HepG2 (cell line): Measurements from ENCODE around the gene S100A10. TPM values are rescaled to one million over a fixed set of nuclear protein-coding genes. Genes with fewer than 3 reads are reported as not detected.

ENCODE experiments used
- ATAC-seq: fragments of 200-7000 bp; cut with Tn5 transposase; 3 replicates; pipeline ENCODE4 v1.9.1; 2020; ENCODE audit warnings: mild to moderate bottlenecking, moderate library complexity
- BruUV-seq: library from RNA; stranded (reverse); fragments of 400-500 nt; replicated peaks from 2 replicates; lab custom pipeline; 2021; lab: Mats Ljungman, UMichigan
- CTCF ChIA-PET: fragments of 300-600 bp; formaldehyde crosslinking; extraction: SDS; loops from one replicate; lab custom pipeline; 2021; ENCODE audit warnings: low total read pairs, inconsistent platforms, low intra/inter-chr PET ratio; lab: Yijun Ruan, JAX
- POLR2A ChIA-PET: fragments of 350-600 bp; sonication (Branson Sonifier 250); formaldehyde crosslinking; loops from one replicate; lab custom pipeline; 2020; ENCODE audit warnings: antibody characterized with exemption, inconsistent platforms; lab: Yijun Ruan, JAX
- DNase-seq: peaks from one replicate; pipeline ENCODE4 v3.0.0-alpha.2; 2015; ENCODE audit warnings: low spot score
- FAIRE-seq: peaks from 3 replicates; lab custom pipeline; 2011; peaks lifted over from hg19 to GRCh38; lab: Jason Lieb, UNC
- H2AFZ ChIP-seq: one replicate; pipeline ENCODE4 v1.6.1; 2011; ENCODE audit warnings: low read length, inconsistent platforms
- H3K27ac ChIP-seq: fragments of 300-600 bp; 3 replicates; pipeline ENCODE4 v1.8.0; 2011; ENCODE audit warnings: mixed run types, mild to moderate bottlenecking, mixed read lengths, low read length, inconsistent platforms; ENCODE audit not compliant: insufficient read depth; ENCODE audit errors: extremely low read length
- H3K27me3 ChIP-seq, 2 experiments: fragments of 200-600 bp in 1 of 2; 2 replicates in 1 of 2; 3 replicates in 1 of 2; pipeline versions ENCODE4 v1.6.0 to v1.8.0; 2011; ENCODE audit warnings: low read length in 2 of 2, mild to moderate bottlenecking in 2 of 2, moderate library complexity in 2 of 2, inconsistent platforms in 1 of 2; ENCODE audit not compliant: insufficient read depth in 2 of 2, control insufficient read depth in 1 of 2
- H3K36me3 ChIP-seq, 2 experiments: fragments of 200-600 bp in 1 of 2; replicated peaks in 1 of 2; 2 replicates in 1 of 2; 3 replicates in 1 of 2; pipeline versions ENCODE4 v1.5.1 to v1.8.0; 2011; ENCODE audit warnings: low read length in 2 of 2, inconsistent platforms in 1 of 2; ENCODE audit not compliant: insufficient read depth in 2 of 2, control insufficient read depth in 1 of 2
- H3K4me1 ChIP-seq: 2 replicates; pipeline ENCODE4 v1.5.1; 2012; ENCODE audit warnings: low read length, inconsistent platforms; ENCODE audit not compliant: insufficient read depth
- H3K4me2 ChIP-seq: 2 replicates; pipeline ENCODE4 v1.6.0; 2011; ENCODE audit warnings: low read depth, low read length, inconsistent platforms
- H3K4me3 ChIP-seq, 3 experiments: fragments of 200-600 bp in 1 of 3; sonication (generic), shearing (Covaris generic) in 1 of 3; replicated peaks in 1 of 3; 2 replicates each; pipeline ENCODE4 v1.5.1; 2011 to 2016; ENCODE audit warnings: low read length in 3 of 3, inconsistent platforms in 2 of 3, low read depth in 2 of 3, mild to moderate bottlenecking in 2 of 3, control low read depth in 1 of 3, mixed read lengths in 1 of 3; ENCODE audit not compliant: insufficient read depth in 1 of 3
- H3K79me2 ChIP-seq: one replicate; pipeline ENCODE4 v1.6.1; 2011; ENCODE audit warnings: low read length, inconsistent platforms; ENCODE audit not compliant: insufficient read depth
- H3K9ac ChIP-seq: 2 replicates; pipeline ENCODE4 v1.6.0; 2011; ENCODE audit warnings: mild to moderate bottlenecking, low read depth, low read length, inconsistent platforms; ENCODE audit not compliant: insufficient read depth
- H3K9me3 ChIP-seq: 2 replicates; pipeline ENCODE4 v1.5.1; 2012; ENCODE audit warnings: mild to moderate bottlenecking, low read length
- H4K20me1 ChIP-seq: 2 replicates; pipeline ENCODE4 v1.6.0; 2011; ENCODE audit warnings: inconsistent platforms, mild to moderate bottlenecking, low read length, moderate library complexity; ENCODE audit not compliant: insufficient read depth
- ATRX ChIP-seq: sonication (generic); formaldehyde crosslinking; IDR thresholded peaks from 2 replicates; pipeline ENCODE4 v1.4.0; 2020; ENCODE audit warnings: missing genetic modification reagents, borderline replicate concordance
- BHLHE40 ChIP-seq: IDR thresholded peaks from 2 replicates; pipeline ENCODE4 v1.6.1; 2011; ENCODE audit warnings: low read length, improper control_type of control experiment
- CEBPB ChIP-seq: IDR thresholded peaks from 2 replicates; pipeline ENCODE4 v1.6.1; 2011; ENCODE audit warnings: low read depth, low read length, improper control_type of control experiment, borderline replicate concordance
- CHCHD3 ChIP-seq: sonication (generic); formaldehyde crosslinking; IDR thresholded peaks from 2 replicates; pipeline ENCODE4 v1.8.0; 2022; ENCODE audit warnings: mild to moderate bottlenecking, missing genetic modification reagents, moderate library complexity
- FOXA3 ChIP-seq: IDR thresholded peaks from 2 replicates; pipeline ENCODE4 v1.6.1; 2016; ENCODE audit warnings: missing genetic modification reagents, missing compliant biosample characterization
- FOXK2 ChIP-seq: fragments of 450-650 bp; IDR thresholded peaks from 2 replicates; pipeline ENCODE4 v1.6.1; 2016
- FOXM1 ChIP-seq: sonication (generic); formaldehyde crosslinking; IDR thresholded peaks from 2 replicates; pipeline ENCODE4 v1.5.0; 2020; ENCODE audit warnings: missing genetic modification reagents
- MTA1 ChIP-seq: sonication (generic); formaldehyde crosslinking; IDR thresholded peaks from 2 replicates; pipeline ENCODE4 v1.4.0; 2020; ENCODE audit warnings: missing genetic modification reagents, mild to moderate bottlenecking, borderline replicate concordance
- NFRKB ChIP-seq: fragments of 450-650 bp; IDR thresholded peaks from 2 replicates; pipeline ENCODE4 v1.6.1; 2017
- RARA ChIP-seq: IDR thresholded peaks from 2 replicates; pipeline ENCODE4 v1.6.1; 2016; ENCODE audit warnings: missing genetic modification reagents, missing compliant biosample characterization
- REPIN1 ChIP-seq: sonication (generic); formaldehyde crosslinking; IDR thresholded peaks from 2 replicates; pipeline ENCODE4 v1.8.0; 2022; ENCODE audit warnings: missing genetic modification reagents, low read depth, mild to moderate bottlenecking, borderline replicate concordance
- RFXAP ChIP-seq: sonication (generic); formaldehyde crosslinking; IDR thresholded peaks from 2 replicates; pipeline ENCODE4 v1.4.0; 2020; ENCODE audit warnings: missing genetic modification reagents, borderline replicate concordance
- SMARCC2 ChIP-seq: fragments of 450-650 bp; IDR thresholded peaks from 2 replicates; pipeline ENCODE4 v1.6.1; 2017; ENCODE audit warnings: antibody characterized with exemption, mild to moderate bottlenecking
- SNAPC2 ChIP-seq: sonication (generic); formaldehyde crosslinking; IDR thresholded peaks from 2 replicates; pipeline ENCODE4 v1.8.1; 2022; ENCODE audit warnings: mild to moderate bottlenecking, missing genetic modification reagents
- TEAD2 ChIP-seq: sonication (generic); formaldehyde crosslinking; IDR thresholded peaks from 2 replicates; pipeline ENCODE4 v1.9.0; 2021; ENCODE audit warnings: missing genetic modification reagents
- ZKSCAN5 ChIP-seq: sonication (generic); formaldehyde crosslinking; IDR thresholded peaks from 2 replicates; pipeline ENCODE4 v1.5.1; 2020; ENCODE audit warnings: mild to moderate bottlenecking, missing genetic modification reagents
- ZNF292 ChIP-seq: sonication (generic); formaldehyde crosslinking; IDR thresholded peaks from 2 replicates; pipeline ENCODE4 v1.8.1; 2022; ENCODE audit warnings: mild to moderate bottlenecking, low read depth, missing genetic modification reagents, borderline replicate concordance
- ZNF383 ChIP-seq: sonication (generic); formaldehyde crosslinking; IDR thresholded peaks from 2 replicates; pipeline ENCODE4 v1.4.0; 2020; ENCODE audit warnings: missing genetic modification reagents, mild to moderate bottlenecking, borderline replicate concordance
- ZNF713 ChIP-seq: sonication (generic); formaldehyde crosslinking; IDR thresholded peaks from 2 replicates; pipeline ENCODE4 v1.4.0; 2020; ENCODE audit warnings: mild to moderate bottlenecking, missing genetic modification reagents
- WGBS: methylation state at CpG from one replicate; pipeline ENCODE4 v1.1.6; 2017; ENCODE audit warnings: low lambda C conversion rate; 5-methylcytosine and 5-hydroxymethylcytosine counted together
- in situ Hi-C: cut with HindIII; loops from 2 replicates; pipeline ENCODE4 v1.10.0; 2017; ENCODE audit warnings: low pct_unique_long_range_greater_than_20kb; ENCODE audit not compliant: extremely low pct_ligation_motif_present
- intact Hi-C: fragments of 100-400 bp; cut with micrococcal nuclease; formaldehyde crosslinking; loops from one replicate; pipeline ENCODE4 v1.10.0; 2022; ENCODE audit not compliant: unreplicated experiment
- polyA plus RNA-seq, 8 experiments: library from polyadenylated mRNA; depleted of rRNA in 3 of 8; stranded (reverse) in 7 of 8; unstranded in 1 of 8; fragments of >200 nt; fragmentation: Illumina TruSeq in 4 of 8; extraction: Trizol in 4 of 8; gene quantifications; 2 replicates each; pipeline versions ENCODE4 v1.2.1 to v1.2.3, GENCODE V29; 2011 to 2016; ENCODE audit warnings: low read depth in 4 of 8, missing spikeins in 1 of 8, mixed read lengths in 1 of 8; ENCODE audit not compliant: insufficient read depth in 1 of 8
- total RNA-seq, 5 experiments: library from RNA; depleted of rRNA; stranded (reverse); fragments of >200 nt; fragmentation: Illumina TruSeq; extraction: Trizol; gene quantifications; 2 replicates each; pipeline ENCODE4 v1.2.3, GENCODE V29; 2016; ENCODE audit warnings: low read depth in 1 of 5
- TF ChIP-seq, protein P1 (sequence below): sonication (generic); formaldehyde crosslinking; IDR thresholded peaks from 2 replicates; pipeline ENCODE4 v1.5.0; 2020; ENCODE audit warnings: mild to moderate bottlenecking, missing genetic modification reagents
- TF ChIP-seq, protein P2 (sequence below): sonication (generic); formaldehyde crosslinking; IDR thresholded peaks from 2 replicates; pipeline ENCODE4 v1.4.0; 2020; ENCODE audit warnings: mild to moderate bottlenecking, missing genetic modification reagents

S100A10 gene
- total and polyA plus RNA-seq, 2 of the 13 experiments (the other 11 are each of a cell fraction or from before 2014, with no cell fraction given): 16.8 to 28.7 TPM

DNA sequence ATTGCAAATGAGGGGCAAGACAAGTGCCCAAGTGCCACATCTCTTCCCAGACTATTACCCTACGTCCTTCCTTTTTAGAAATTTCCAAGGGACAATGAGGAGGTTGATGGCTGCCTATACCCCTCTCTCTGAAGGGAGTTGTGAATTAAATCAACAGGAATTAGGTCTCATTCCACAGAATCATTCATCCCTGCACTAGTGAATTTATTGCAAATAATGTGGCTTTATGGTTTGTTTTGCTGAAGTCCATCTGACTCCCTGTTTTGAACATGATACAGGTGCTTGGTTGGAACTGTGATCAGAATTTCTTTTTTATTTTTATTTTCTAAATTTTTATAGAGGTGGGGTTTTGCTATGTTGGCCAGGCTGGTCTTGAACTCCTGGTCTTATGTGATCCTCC lies 50.1 kb downstream of the S100A10 start:
- intact Hi-C loops: no loop called here
- H3K9me3 ChIP-seq: no peaks in the 10 kb centered on the region
- ChIA-PET CTCF (no interaction called here), POLR2A (no interaction called here)
- BruUV-seq: no TSS peak
- no peak for DNase-seq
- no peaks in the 10 kb centered on the region for H4K20me1 ChIP-seq
- TF ChIP-seq, protein P1, sequence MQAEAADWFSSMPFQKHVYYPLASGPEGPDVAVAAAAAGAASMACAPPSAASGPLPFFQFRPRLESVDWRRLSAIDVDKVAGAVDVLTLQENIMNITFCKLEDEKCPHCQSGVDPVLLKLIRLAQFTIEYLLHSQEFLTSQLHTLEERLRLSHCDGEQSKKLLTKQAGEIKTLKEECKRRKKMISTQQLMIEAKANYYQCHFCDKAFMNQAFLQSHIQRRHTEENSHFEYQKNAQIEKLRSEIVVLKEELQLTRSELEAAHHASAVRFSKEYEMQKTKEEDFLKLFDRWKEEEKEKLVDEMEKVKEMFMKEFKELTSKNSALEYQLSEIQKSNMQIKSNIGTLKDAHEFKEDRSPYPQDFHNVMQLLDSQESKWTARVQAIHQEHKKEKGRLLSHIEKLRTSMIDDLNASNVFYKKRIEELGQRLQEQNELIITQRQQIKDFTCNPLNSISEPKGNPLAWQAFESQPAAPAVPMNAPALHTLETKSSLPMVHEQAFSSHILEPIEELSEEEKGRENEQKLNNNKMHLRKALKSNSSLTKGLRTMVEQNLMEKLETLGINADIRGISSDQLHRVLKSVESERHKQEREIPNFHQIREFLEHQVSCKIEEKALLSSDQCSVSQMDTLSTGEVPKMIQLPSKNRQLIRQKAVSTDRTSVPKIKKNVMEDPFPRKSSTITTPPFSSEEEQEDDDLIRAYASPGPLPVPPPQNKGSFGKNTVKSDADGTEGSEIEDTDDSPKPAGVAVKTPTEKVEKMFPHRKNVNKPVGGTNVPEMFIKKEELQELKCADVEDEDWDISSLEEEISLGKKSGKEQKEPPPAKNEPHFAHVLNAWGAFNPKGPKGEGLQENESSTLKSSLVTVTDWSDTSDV (CRISPR knock-in tag): no peak
- TF ChIP-seq FOXK2 (no peak), RFXAP (CRISPR knock-in tag) (no peak), SNAPC2 (CRISPR knock-in tag) (no peak), ZNF383 (no peak), ZNF292 (no peak)
- H3K27ac ChIP-seq: no peak overlapping the region
- no peaks in the 10 kb centered on the region for H3K36me3 ChIP-seq
- no peak for ATAC-seq
- H3K4me2 ChIP-seq: no peak overlapping the region
- H3K79me2 ChIP-seq: no peaks in the 10 kb centered on the region
- no peak for FAIRE-seq
- peaks cover 12% of the 10 kb centered on the region for H3K4me1 ChIP-seq
- in situ Hi-C loops: no loop called here
- H3K27me3 ChIP-seq: no peaks in the 10 kb centered on the region; a peak in 2 of 5 replicates
- WGBS: 27% methylated on average over 1 of the region's 1 CpG
- no peak overlapping the region for H3K4me3 ChIP-seq
- no peak overlapping the region for H3K9ac ChIP-seq
- no peak overlapping the region for H2AFZ ChIP-seq

DNA sequence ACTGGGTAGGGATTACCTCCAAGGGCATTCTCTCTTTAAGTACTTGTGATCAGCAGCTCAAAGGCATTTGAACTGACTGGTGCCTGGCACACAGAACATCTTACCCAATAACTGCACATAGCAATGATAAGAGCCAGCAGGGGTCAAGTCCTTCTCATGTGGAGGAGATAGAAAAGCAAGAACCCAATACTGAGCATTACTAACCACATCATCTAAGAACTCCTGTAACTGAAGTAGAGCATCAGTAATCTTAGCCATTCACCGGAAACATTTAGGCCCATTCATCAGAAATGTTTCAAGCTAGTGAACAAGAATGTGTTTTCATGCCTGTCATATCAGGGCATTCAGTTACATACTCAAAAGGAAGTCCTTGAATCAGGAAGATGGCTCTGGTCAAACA lies 50.8 kb downstream of the S100A10 start:
- POLR2A ChIA-PET: no interaction called here
- 27% methylated on average over 1 of the region's 1 CpG for WGBS
- CTCF ChIA-PET: no interaction called here
- H4K20me1 ChIP-seq: no peaks in the 10 kb centered on the region
- ATAC-seq (no peak), FAIRE-seq (no peak), DNase-seq (no peak)
- no peaks in the 10 kb centered on the region for H3K36me3 ChIP-seq
- intact Hi-C loops: no loop called here
- no peaks in the 10 kb centered on the region for H3K9me3 ChIP-seq
- H3K4me1 ChIP-seq: peaks cover 12% of the 10 kb centered on the region
- no peak overlapping the region for H2AFZ ChIP-seq
- H3K79me2 ChIP-seq: no peaks in the 10 kb centered on the region
- no peaks in the 10 kb centered on the region; a peak in 2 of 5 replicates for H3K27me3 ChIP-seq
- H3K4me3 ChIP-seq: no peak overlapping the region
- in situ Hi-C loops: no loop called here
- TF ChIP-seq BHLHE40 (no peak), ZNF713 (CRISPR knock-in tag) (no peak), ZKSCAN5 (no peak), CHCHD3 (CRISPR knock-in tag) (no peak), NFRKB (no peak), FOXM1 (CRISPR knock-in tag) (no peak), CEBPB (no peak), ATRX (CRISPR knock-in tag) (no peak), RARA (CRISPR knock-in tag) (no peak), FOXA3 (CRISPR knock-in tag) (no peak), SMARCC2 (no peak), MTA1 (CRISPR knock-in tag) (no peak), TEAD2 (CRISPR knock-in tag) (no peak), REPIN1 (CRISPR knock-in tag) (no peak)
- TF ChIP-seq, protein P2, sequence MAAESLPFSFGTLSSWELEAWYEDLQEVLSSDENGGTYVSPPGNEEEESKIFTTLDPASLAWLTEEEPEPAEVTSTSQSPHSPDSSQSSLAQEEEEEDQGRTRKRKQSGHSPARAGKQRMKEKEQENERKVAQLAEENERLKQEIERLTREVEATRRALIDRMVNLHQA (CRISPR knock-in tag): no peak
- no peak overlapping the region for H3K9ac ChIP-seq
- BruUV-seq: no TSS peak
- H3K4me2 ChIP-seq: no peak overlapping the region
- H3K27ac ChIP-seq: no peak overlapping the region
